RPMI7951 (cell line): ENCODE results near the gene CUL4A. TPM values are rescaled to one million over a fixed set of nuclear protein-coding genes. Genes with fewer than 3 reads are reported as not detected.
"Not testable (repeated sequence)": the region's sequence is repeated elsewhere in the genome, so short reads cannot be mapped to it uniquely, and the experiment has no call there.

ENCODE experiments used
- DNase-seq: peaks from one replicate; pipeline ENCODE4 v3.0.0-alpha.2; 2012; ENCODE audit warnings: low read depth
- total RNA-seq: library from RNA; depleted of rRNA; stranded (reverse); fragments of >200 nt; shearing (Covaris generic); gene quantifications from 2 replicates; pipeline ENCODE4 v1.2.3, GENCODE V29; 2014; rRNA removed

The CUL4A gene
- total RNA-seq, 1 experiment from 2014 or later: 69.4 TPM

GRCh38 chr13:113291129-113291528 is 81.7 kb downstream of the CUL4A start:
- DNase-seq: no peak

DNA sequence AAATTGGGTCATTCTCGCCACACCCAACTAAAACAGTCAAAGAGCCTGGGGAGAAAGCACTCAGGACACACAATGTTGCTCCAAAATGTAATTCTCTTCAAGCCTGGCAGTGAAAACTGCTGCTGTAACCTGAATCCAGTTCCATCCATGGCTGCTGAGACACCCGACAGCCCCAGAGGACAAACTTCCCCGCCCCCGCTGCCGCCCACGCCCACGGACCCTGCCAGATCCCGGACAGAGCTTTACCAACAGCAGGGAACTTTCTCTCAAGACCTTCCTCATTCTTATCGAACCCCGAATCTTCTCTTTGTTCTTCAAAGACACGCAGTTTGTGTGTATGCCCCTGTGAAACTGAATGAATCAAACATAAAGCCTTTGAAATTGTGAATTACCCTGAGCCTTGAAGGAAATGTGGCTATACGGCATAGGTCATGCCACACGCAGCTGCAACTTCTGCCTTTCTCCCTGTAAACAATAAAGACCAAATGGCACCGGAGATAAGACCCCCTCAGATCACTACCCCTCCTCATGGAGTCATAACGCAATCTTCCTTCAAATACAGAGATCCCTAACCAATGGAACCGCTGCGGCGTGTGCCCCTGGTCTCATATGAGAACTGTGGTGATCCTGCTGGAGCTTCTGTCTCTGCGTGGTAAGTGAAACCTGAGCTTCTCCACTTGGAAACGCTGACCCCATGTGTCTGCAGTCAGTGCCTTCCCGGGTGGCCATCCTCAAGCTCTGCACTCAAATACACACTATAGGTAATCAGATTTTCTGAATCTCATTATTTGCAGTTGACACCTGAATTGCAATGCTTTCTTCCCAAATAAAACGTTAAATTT is 82.8 kb downstream of the CUL4A start:
- peak; percentile 35 for DNase-seq

- DNase-seq: no peak
These were observed 84.3 kb downstream of the CUL4A start for GRCh38 chr13:113293686-113294085.

GRCh38 chr13:113295776-113296175 is 86.4 kb downstream of the CUL4A start:
- DNase-seq: no peak

- peak; percentile 95 for DNase-seq
These were observed 87.5 kb downstream of the CUL4A start, which contains the start of gene LAMP1 for GRCh38 chr13:113296823-113297369. Gene LAMP1, plus strand, starts transcription at chr13:113297239. Its CDS starts 196 bp downstream, at chr13:113297435.

- peak; percentile 6 for DNase-seq
These were observed 88.1 kb downstream of the CUL4A start for GRCh38 chr13:113297370-113298042.

- DNase-seq: no peak
These were observed 88.9 kb downstream of the CUL4A start for GRCh38 chr13:113298043-113298945.

GRCh38 chr13:113299951-113300350 is 90.5 kb downstream of the CUL4A start:
- DNase-seq: no peak

- DNase-seq: no peak
These were observed 93.6 kb downstream of the CUL4A start for GRCh38 chr13:113302986-113303385.

GRCh38 chr13:113304121-113304520 is 94.7 kb downstream of the CUL4A start:
- no peak for DNase-seq

GRCh38 chr13:113305208-113305607 is 95.8 kb downstream of the CUL4A start:
- DNase-seq: no peak

GRCh38 chr13:113307491-113307890 is 98.1 kb downstream of the CUL4A start:
- DNase-seq: no peak

DNA sequence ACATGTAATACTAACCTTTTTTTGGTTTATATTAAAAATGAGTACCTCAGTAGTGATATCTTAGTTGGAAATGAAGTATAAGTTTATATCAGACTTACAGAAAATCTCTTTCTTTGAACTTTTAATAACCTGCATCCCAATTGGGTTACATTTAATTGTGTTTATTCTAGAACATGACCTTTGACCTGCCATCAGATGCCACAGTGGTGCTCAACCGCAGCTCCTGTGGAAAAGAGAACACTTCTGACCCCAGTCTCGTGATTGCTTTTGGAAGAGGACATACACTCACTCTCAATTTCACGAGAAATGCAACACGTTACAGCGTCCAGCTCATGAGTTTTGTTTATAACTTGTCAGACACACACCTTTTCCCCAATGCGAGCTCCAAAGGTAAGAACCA is 100.1 kb downstream of the CUL4A start:
- DNase-seq: no peak

DNA sequence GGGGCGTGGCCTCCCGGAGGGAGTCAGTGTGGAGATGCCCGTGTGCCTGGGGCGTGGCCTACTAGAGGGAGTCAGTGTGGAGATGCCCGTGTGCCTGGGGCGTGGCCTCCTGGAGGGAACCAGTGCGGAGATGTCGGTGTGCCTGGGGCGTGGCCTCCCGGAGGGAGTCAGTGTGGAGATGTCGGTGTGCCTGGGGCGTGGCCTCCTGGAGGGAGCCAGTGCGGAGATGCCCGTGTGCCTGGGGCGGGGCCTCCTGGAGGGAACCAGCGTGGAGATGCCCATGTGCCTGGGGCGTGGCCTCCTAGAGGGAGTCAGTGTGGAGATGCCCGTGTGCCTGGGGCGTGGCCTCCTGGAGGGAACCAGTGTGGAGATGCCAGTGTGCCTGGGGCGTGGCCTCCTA is 104.7 kb downstream of the CUL4A start:
- not testable (repeated sequence) for DNase-seq

DNA sequence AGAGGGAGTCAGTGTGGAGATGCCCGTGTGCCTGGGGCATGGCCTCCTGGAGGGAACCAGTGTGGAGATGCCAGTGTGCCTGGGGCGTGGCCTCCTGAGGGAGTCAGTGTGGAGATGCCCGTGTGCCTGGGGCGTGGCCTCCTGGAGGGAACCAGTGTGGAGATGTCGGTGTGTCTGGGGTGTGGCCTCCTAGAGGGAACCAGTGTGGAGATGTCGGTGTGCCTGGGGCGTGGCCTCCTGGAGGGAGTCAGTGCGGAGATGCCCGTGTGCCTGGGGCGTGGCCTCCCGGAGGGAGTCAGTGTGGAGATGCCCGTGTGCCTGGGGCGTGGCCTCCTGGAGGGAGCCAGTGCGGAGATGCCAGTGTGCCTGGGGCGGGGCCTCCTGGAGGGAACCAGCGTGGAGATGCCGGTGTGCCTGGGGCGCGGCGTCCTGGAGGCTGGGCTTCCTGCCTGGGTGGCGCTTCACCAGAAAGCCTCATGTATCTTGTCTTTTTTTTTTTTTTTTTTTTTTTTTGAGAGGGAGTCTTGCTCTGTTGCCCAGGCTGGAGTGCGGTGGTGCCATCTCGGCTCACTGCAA is 105.6 kb downstream of the CUL4A start:
- DNase-seq: not testable (repeated sequence)

- DNase-seq: no peak
These were observed 106.6 kb downstream of the CUL4A start for GRCh38 chr13:113315992-113316391.

Other genes starting within 250 kb of the CUL4A start
- 4.8 and 7.2 TPM in 2 replicates for gene MCF2L, start 240.4 kb upstream of the CUL4A start, total RNA-seq
- not detected in 2 replicates for gene F7, start 103.8 kb upstream of the CUL4A start, total RNA-seq
- not detected in 2 replicates for gene F10, start 86.8 kb upstream of the CUL4A start, total RNA-seq
- gene PROZ, start 51.0 kb upstream of the CUL4A start, total RNA-seq: not detected in 2 replicates
- 50.4 and 55.3 TPM in 2 replicates for gene PCID2, start 944 bp upstream of the CUL4A start, total RNA-seq
- gene LAMP1, start 87.6 kb downstream of the CUL4A start, total RNA-seq: 97.8 and 112 TPM in 2 replicates
- gene GRTP1, start 154.5 kb downstream of the CUL4A start, total RNA-seq: not detected in 2 replicates
- gene ADPRHL1, start 243.9 kb downstream of the CUL4A start, total RNA-seq: 0.29 TPM in 1 of 2 replicates, not detected in the other